HG02938 (cell line): Measurements from ENCODE around the gene KCNC1.

Source experiments
- ATAC-seq: cut with Tn5 transposase; IDR thresholded peaks from one replicate; pipeline ENCODE4 v1.9.1; 2021; ENCODE audit warnings: mild to moderate bottlenecking, moderate library complexity; ENCODE audit not compliant: unreplicated experiment

The KCNC1 gene

DNA sequence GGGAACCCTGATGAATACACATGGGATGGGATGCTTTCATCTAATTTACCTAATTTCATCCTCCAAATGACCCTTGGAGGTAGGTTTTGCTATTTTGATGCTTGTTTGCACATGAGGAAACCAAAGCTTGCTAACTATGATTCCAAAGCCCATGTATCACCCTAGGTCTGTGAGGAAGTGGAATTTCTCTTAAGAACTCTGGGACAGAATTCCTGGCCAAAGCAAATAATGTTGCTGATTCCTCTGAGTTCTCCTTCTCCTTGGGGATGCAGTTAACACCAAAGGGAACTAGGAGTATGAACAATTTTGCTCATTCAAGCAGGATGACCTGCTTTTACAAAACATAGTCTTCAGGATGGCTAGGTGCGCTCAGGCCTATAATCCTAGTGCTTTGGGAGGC, 80.0 kb downstream of the KCNC1 start:
- ATAC-seq: no peak

DNA sequence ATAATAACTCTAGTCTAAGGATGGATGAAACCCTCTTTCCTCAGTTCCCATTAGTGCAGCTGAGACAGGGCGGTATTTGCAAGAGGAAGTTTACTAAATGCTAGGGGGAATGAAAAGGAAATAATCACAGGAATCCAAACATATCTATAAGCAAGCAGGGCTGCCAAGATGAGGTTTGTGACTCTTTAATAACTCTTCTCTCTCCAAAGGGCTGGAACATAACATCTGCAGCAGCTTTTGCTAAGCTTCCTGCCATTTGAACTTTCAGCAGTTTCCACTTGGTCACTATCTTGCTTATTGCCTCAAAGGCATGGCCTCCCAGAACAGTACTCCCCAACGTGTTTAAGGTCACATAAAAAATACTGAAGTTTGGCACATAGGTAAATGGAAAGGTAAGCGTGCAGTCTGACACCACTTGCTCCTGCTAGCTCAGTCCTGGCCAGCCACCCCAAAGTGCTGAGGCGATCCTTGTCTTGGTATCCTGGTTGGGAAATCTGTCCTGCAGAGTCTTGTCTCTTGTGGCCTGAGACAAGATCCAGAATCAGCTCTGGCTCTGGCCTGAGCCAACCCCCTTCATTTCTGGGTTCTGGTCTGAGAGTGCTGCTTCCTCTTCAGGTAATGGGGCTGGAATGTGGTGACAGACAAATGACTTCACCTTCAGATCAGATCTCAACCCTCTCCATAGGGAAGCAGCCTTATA, 81.8 kb downstream of the KCNC1 start:
- ATAC-seq: no peak

- no peak for ATAC-seq
Measured at GRCh38 chr11:17821648-17822400, 87.2 kb downstream of the KCNC1 start.

DNA sequence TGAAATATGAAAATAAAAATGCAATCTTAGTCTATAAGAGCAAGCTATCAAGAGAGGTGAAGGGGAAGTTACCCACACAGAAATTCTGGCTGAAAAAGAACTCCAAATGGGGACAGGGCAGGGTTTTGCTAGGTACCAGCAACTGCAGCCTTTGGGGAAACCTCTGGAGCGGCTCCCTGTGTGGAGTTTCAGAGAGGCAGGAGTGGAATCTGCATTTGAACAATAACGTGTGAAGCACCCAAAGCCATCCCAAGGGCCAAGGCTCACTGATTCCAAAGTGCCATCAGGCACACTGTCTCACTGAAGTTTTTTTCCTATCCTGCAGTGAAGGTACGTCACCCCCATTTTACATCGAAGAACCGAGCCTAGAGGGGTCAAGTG, 87.8 kb downstream of the KCNC1 start:
- ATAC-seq: no peak

- no peak for ATAC-seq
Measured at GRCh38 chr11:17827006-17827405, 92.4 kb downstream of the KCNC1 start.

GRCh38 chr11:17828311-17828751, 93.8 kb downstream of the KCNC1 start:
- no peak for ATAC-seq

DNA sequence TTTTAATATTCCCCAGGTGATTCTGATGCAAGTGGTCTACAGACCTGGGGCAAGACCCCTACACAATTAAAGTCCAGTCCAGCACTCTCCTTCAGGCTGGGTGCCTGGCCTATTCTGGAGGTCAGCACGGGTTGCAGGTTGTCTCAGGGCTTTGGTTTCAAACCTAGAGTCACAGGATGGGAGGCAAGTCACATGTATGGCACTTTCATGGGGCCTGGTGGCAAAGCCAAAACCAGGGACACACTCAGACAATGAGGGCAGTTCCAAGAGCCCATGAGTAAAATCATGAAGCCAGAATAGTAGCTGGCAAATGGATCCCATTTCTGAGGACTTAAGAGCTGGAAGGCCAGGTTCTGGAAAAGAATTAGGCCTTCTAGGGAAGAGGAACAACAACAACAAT, 96.6 kb downstream of the KCNC1 start:
- no peak for ATAC-seq

- no peak for ATAC-seq
Measured at GRCh38 chr11:17831883-17832282, 97.3 kb downstream of the KCNC1 start.
